HG02623 (cell line): ENCODE results near the gene DGCR6L.
"Not testable (repeated sequence)": the region's sequence is repeated elsewhere in the genome, so short reads cannot be mapped to it uniquely, and the experiment has no call there.

ENCODE experiments used
- ATAC-seq: cut with Tn5 transposase; IDR thresholded peaks from one replicate; pipeline ENCODE4 v1.9.1; 2021; ENCODE audit warnings: moderate library complexity; ENCODE audit not compliant: unreplicated experiment

Gene DGCR6L

DNA sequence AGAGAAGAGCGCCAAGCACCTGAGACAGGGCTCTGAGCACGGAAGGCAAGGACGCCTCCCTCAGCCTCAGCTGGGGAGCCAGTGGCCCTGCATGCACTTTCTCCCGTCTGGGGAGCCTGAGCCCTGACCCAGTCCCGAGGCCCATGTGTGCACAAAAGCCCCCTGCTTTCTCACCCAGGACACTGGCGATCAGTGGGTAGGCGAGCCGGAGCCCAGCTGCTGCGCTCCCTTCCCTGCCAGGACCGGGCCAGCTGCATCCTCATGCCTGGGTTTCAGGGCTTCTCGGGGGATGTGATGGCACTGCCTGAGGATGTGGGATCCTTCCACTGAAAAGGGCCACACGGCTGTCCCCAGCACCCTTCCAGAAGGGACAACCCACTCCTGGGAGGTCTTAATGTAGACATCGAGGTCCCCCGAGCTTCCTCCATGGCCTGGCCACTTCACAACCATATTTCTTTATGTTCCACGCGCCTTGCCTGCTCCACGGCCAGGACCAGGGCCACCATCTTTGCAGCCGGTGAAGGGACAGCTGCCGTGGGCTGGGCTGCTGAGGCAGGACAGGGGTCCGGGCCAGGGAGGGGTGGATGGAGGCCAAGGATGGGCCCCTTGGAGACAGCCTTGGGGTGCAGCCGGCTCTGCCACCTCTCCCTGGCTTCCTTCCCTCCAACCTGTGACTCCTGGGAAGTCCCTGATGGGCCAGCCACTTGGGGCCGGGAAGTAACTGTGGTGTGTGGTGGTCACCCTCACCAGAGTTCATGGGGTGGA lies 41.0 kb downstream of the DGCR6L start:
- not testable (repeated sequence) for ATAC-seq

DNA sequence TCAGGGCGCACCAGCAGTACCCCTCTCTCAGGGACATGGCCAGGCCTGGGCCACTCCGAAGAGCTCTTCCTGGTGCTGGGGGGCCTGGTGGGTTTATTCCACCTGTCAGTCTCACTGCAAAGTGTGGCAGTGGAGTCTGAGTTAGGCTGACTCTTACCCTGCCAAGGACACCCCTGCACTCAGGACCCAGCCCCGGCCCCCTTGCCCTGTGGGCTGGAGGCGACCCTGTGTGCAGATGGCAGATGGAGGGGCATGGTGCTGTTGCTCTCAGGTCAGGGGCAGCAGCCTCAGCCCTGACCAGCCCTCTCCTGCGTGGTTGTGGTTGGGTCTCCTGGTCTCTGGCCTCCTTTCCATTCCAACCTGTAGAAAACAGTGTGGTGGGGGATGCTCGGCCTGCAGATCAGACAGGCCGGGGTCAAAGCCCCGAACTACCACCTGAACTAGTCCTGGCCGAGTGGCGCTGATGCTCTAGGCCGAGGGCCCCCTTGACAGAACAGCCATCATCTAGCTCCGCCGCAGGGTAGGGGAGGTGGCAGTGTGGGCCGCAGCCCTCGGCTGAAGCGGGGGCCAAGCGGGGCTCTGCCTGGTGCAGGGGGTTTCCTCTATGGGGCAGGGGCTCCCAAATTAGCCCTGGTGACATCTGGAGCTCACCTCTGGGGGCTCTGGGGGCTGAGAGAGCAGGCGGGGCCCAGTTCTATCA lies 41.8 kb downstream of the DGCR6L start:
- not testable (repeated sequence) for ATAC-seq

DNA sequence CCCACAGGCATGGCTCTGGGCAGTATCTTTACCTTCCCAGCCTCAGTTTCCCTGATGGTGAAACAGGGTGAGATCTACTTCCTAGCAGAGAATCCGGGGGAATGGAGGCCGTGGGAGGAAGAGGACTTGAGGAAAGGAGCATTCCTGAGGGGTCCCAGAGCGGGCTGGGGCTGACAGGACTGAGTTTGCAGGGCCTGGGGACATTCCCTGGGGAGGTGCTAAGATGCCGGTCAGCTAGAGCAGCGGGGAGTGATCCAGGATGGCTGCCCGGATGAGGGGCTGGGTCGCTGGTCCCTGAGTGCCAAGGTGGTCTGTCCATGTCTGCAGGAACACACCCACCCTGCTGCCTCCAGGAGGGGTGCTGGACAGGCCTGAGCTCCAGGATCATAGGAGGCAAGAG lies 43.4 kb downstream of the DGCR6L start:
- ATAC-seq: no peak

DNA sequence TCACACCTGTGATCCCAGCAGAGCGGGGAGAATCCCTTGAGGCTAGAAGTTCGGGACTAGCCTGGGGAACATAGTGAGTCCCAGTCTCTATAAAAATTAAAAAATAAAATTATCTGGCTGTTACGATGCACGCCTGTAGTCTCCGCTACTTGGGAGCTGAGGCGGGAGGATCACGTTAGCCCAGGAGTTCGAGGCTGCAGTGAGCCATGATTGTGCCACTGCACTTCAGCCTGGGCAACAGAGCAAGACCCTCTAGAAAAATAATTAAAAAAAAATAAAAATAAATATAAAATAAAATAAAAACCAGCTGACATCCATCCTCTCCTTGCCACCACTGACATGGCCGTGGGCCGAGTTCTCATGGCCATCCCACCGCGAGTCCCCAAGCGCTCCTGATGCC lies 44.0 kb downstream of the DGCR6L start:
- no peak for ATAC-seq

DNA sequence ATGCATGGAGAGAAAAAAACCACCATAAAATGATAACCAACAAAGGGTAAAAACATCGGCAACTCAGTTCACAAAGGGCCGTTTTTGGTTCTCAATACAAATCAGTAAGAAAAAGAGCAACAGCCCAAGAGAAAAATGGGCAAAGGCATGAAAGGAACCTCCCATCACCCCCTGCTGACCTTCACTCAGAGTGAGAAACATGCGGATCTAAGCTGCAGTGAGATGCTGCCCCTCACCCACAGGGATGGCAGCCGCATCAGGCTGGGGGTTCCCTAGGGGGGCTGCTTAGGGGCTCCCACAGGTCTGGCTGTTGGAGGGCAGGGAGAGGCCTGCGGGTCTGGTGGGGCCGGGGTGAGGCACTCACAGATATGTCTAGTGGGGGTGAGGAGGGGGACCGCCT lies 44.5 kb downstream of the DGCR6L start:
- ATAC-seq: not testable (repeated sequence)

DNA sequence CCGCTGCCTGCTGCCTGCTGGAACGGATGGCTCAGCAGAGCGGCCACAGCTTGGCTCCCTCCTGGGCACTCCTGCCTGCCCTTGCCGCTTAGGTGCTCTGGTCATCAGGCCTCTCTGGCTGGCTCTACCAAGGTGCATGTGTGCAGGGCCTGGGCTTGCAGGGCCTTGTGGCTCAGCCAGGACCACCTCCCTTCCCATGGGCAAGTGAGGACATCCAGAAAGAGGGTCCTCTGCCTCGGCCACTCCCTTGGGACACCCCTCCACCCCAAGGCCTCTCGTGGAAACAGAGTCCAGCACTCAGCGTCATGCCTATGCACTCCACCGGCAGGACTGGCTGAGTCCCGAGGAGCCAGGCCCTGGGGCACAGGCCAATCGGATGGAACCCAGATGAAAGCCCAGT lies 45.5 kb downstream of the DGCR6L start:
- not testable (repeated sequence) for ATAC-seq

DNA sequence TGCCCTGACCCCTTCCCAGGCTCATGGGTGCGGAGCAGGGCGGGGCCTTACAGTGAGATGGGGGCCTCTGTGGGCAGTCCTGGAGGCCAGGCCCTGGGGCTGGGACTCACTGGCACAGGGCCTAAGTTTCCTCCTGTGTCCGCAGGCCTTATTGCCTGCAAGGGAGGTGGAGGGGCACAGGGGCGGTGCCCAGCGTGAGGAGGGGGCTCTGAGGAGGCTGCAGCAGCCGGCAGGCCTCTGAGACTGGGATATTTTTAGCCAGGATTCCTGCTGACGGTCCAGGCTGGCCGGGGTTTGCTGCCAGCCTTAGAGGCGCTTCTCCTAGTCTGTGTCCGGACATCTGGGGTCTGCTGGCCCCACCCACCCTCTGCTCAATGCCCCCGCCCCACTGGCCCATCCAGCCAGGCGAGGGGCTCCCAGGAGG lies 46.1 kb downstream of the DGCR6L start:
- no peak for ATAC-seq

DNA sequence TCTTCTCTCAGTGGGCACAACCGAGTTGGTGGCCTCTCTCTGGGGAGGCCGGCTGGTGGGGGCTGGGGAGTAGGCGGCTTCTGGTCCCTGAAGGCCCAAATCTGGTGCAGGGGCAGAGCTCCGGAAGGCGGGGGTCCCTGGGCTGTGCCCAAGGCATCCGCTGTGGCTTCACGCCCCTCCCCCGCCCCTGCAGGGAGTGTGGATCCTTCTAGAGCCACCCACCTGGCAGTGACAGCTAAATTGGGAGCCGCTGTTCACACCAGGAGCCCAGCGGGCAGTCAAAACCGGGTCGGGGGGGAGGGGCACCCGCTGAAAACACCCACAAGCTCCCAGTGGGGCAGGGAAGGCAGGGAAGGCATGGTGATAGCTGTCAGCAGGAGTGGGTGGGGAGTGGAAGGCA lies 47.2 kb downstream of the DGCR6L start:
- ATAC-seq: no peak

DNA sequence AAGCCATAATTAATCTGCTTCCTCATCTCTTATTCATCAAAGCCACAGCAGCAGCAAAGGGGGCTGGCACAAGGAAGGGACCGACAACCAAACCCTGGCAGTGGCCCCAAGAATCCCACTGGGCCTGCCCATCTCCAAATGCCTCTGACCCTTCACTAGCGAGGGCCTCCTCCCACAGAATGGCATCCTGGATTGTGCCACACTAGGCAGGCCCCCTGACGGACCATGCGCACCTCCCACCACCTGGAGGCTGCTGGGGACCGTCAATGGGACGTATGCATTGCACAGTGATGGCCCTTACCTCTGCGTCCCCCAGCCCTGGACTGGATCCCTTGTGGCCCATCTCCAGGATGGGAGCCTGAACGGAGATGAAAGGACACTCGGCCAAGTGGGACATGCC lies 47.7 kb downstream of the DGCR6L start:
- ATAC-seq: no peak

DNA sequence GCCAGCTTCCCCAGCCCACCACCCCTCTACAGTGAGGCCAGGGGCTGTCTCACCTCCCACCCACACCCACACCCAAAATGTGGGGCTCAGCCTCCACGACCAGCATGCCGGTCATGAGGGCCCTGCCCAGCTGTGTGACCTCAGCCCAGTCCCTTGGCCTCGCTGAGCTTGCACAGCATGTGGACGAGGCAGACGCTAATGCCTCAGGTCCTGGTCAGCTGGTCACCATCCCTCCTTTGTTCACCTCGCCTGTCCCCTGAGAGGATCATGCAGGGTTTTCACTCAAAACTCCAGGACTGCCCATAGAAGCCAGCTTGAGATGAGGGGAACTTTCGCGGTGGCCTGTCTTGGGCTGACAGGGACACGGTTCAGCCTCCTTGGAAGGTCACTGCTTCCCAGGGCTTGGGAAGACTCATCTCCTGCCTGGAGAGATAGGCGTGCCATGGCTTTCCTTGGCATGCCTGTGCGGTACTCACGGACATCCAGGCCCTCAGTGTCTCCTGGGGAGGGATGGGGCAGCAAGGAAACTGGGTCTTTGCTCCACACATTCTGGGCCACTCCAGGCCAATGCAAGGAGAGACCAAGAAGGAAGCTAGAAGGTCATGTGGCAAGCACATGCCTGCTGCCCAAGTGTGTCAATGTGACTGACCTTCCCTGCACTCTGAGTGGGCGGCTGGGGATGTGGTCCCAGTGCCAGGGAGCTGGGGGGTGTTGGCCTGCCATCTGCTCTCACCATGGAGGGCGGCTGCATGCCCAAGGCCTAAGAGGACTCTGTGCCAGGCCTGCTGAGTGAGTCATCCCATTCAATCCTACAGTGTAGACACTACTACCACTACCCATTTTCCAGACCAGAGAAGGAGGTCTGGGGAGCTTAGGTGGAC lies 48.5 kb downstream of the DGCR6L start:
- ATAC-seq: no peak

DNA sequence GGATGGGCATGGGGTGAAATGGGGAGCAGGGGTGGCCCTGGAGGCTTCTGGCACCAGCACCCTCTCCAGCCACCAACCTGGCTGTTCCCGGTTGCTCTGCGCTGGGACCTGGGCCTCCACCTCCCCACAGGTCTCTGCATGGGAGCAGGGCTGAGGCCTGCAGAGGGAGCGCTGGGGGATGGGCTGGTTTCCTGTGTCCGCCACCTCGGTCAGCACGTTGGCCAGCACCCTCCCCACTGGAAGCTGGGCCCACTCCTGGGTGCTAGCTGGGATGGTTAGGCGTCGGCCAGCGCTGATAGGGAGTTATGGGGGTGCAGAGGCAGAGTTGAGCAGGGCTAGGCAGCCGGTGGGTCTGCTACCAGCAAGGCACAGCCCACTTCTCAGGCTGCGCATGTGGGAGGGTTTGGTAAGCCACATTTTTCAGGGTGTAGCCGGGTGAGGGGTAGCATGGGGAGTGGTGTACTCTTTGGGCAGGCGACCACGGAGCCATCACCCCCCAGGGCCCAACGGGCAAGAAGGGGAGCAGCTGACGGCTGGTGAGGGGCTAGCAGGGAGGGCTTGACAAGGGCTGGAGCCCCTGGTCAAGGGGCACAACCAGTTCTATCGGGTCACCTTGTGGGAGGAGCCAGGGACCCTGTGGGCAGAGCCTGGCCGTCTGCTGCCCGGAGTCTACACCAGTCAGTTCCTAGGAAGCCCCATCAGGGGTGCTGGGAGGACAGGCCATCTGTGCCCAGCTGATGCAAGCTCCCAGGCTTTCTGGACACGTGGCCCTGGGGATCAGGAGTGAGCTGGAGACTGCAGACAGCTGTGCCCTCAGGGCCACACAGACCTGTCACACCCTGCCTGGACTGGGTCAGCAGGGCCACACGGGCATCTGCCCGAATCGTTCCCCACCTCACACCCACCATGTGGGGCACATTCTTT lies 49.4 kb downstream of the DGCR6L start:
- not testable (repeated sequence) for ATAC-seq

DNA sequence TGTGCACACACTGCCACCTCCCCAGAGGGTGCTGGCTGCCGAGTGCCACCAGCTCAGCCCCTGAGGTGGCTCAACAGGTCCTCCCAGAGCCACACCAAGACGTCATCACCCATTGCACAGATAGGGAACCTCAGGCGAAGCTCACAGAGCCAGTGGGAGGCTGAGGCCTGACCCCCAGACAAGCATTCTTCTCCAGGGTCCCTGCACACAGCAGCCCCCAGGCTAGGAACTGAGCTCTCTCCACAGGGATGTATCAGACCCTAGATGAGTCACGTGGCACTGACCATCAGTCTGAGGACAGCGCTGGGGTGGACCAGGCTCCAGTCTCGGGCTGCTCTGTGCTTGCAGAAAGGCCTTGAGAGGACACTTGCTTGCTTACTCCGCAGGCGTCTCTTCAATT lies 50.2 kb downstream of the DGCR6L start:
- not testable (repeated sequence) for ATAC-seq

DNA sequence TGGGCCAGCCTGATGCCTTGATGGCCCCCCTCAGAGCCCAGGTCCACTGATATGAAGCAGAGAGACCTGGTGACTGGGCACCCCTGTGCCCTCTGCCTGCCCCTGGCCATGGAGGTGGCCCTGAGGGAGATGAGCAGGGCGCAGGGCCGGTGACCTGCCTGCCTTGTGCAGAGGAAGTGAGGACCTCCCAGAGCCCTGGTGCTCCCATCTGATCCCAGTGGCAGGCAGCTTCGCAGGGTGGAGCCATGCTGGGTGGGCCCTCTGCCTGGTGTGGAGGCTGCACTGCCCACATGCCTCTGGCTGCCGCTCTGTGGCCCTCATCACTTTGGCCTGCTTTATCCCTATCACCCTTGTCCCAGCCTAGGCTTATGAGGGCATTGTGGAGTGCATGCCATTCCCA lies 50.7 kb downstream of the DGCR6L start:
- not testable (repeated sequence) for ATAC-seq

DNA sequence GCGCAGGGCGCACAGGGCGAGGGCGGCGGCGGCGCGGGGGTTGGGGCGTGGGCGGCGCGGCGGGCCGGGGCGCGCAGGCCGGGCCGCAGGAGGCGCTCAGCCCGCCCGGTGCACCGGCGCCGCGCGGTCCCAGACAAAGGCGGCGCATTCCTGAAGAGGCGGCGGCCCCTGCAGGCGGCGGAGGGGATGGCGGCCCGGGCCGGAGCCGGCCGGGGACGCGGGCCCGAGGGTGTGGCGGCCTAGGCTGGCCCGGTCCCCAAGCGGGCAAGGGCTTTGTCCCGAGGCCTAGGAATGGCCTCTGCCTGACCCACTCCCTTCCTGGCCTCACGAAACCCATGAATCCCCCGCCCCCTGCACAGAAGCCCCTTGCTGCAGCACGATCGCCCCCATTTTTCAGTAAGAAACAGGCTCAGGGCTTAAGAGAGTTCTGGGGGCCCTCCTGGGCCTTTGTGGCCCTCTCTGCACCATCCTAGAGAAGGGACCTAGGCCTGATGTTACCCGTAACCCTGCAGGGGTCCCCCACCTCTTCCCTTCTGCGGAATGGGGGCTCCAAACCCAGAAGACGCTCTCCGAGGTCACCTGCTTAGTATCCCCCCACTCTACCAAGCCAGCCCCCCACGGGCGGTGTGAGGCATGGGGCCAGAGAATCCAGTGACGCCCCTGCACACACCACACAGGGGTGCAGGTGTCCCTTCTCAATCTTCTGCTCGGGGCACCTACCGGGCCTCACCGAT lies 51.4 kb downstream of the DGCR6L start, which contains the start of gene RTN4R:
RTN4R (minus strand) TSS at position 40 of the 734 bp plus-strand sequence. CDS start 226 bp downstream, outside the sequence.
- no peak for ATAC-seq

DNA sequence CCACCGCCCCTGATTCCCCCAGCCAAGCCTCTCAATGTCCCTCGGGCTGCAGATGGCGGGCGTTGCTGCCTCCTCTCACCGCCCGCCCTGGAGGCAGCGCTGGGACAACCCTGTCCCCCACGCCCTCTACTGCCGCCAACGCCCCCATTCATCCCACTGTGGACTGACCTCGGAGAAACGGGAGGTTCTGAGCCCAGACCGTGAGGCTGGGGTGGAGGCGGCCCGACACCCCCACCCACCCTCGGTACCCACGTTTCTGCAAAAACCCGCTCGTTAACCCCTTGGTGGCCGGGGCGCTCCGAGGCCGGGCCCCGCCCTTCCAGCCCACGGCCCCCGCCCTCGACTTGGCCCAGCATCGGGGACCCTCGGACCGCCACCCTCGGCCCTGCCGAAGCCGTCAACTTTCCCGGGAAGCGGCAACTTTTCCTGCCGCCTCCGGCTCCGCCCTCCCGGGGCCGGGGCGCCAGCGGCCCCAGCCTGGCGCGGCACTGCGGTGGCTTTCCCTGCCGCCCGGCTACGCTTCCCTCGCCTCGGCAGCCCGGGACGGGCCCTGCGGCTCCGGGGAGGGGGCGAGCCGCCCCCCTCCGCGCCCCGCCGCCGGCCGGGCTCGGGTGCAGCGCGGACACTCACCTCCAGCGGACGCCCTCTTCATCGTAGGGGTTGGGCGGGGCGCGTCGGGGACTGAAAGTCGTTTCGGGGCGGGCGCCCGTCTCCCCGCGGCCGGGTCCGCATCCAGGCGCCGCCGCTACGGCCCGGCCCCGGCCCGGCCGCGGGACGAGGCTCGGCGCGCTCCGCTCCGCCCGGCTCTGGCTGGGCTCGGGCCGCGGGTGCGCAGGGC lies 52.2 kb downstream of the DGCR6L start:
- ATAC-seq: no peak

DNA sequence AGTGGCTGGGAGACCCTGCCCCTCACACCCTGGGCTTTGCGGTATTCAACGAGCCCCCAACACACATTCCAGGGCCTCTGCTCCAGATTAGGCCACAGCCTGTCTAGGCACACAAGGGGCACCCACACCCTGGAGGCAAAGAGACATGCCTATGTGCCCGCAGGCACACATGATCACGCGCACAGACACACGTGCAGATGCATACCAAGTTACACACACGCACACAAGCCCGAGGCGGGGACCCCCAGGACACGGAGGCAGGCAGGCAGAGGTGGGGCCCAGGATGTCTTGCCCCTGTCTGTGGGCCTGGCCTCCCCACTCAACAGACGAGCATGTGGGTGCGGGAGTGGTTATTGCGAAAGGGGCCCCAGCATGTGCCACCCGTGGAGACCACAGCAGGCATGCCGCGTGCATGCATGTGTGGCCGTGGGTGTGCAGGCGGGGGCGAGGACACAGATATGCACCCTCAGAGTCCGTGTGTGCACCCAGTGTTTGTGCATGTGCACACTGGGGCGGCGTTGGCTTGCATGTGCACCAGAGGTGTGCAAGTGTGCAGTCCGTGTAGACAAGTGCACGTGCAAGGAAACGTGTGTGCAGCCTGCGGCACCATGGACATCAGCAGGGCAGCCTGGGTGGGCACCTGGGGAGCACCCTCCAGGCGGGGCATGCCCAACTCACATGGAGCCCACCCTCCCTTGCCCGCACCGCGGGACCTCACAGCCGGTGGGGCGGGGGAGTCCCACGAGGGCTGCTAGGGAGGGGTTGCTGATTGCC lies 53.0 kb downstream of the DGCR6L start:
- ATAC-seq: not testable (repeated sequence)

DNA sequence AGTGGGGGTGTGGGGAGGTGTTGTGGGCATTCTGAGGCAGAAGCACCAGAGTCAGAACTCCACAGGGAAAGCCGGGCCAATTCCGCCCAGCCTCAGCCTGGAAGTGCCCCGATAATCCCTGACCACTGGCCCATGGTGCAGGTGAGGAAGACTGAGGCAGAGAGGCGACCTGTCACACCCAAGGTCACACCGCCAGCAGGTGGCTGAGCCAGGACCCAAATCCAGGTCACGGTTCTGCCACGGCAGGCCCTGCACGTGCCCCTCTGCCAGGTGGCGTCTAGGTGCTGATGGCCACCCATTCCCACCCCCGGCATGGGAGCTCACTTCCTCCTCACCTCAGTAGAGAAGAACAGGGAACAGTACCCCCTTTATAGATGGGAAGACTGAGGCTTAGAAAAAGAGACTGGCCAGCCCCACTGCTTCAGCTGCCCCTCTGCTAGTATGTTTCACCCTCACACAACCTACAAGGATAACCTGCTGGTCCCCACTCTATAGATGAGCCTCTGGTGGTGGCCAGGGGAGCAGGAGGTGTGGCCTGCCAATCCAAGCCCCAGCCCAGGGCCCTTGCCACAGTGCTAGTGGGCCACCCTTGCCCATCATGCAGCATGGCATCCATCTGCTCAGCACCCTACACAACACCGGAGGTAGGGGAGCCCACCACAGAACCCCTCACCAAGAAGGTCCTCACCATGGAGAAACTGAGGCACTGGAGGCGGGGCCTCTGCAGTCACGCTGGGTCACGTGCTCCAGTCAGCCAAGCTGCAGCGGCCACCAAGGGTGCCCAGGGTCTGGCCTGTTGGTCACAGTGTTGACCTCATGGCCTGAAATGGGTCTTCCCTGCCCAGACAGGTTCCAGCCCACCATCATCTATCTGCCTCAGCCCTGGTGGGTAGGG lies 53.8 kb downstream of the DGCR6L start:
- not testable (repeated sequence) for ATAC-seq
